H1 (cell line): ENCODE measurements around the gene LEFTY2. TPM values are rescaled to one million over a fixed set of nuclear protein-coding genes. Genes with fewer than 3 reads are reported as not detected.

Experiments
- CEBPB ChIP-seq: IDR thresholded peaks from 2 replicates; pipeline ENCODE4 v1.6.1; 2012; ENCODE audit warnings: low read depth, low read length
- CHD1 ChIP-seq: IDR thresholded peaks from 2 replicates; pipeline ENCODE4 v1.6.1; 2012; ENCODE audit warnings: low read depth, low read length, improper control_type of control experiment
- CTBP2 ChIP-seq: IDR thresholded peaks from 2 replicates; pipeline ENCODE4 v1.7.0; 2011; ENCODE audit warnings: borderline replicate concordance, mild to moderate bottlenecking, moderate library complexity, mixed read lengths, low read length; ENCODE audit not compliant: insufficient read depth, insufficient read length
- MAFK ChIP-seq: IDR thresholded peaks from 2 replicates; pipeline ENCODE4 v1.6.1; 2012; ENCODE audit warnings: low read depth, mild to moderate bottlenecking, improper control_type of control experiment, low read length
- NANOG ChIP-seq: IDR thresholded peaks from 2 replicates; pipeline ENCODE4 v1.6.1; 2011; ENCODE audit warnings: low read length, low read depth, mild to moderate bottlenecking, inconsistent platforms; ENCODE audit not compliant: insufficient read depth, poor library complexity, severe bottlenecking
- SIN3A ChIP-seq, 2 experiments: IDR thresholded peaks in 1 of 2; conservative IDR thresholded peaks in 1 of 2; 2 replicates each; pipeline ENCODE4 v1.6.1; 2011 to 2012; ENCODE audit warnings: low read length in 2 of 2, improper control_type of control experiment in 1 of 2, low read depth in 1 of 2, mild to moderate bottlenecking in 1 of 2
- SP4 ChIP-seq: IDR thresholded peaks from 2 replicates; pipeline ENCODE4 v1.6.1; 2012; ENCODE audit warnings: low read length, inconsistent platforms
- SRF ChIP-seq: IDR thresholded peaks from 2 replicates; pipeline ENCODE4 v1.6.1; 2011; ENCODE audit warnings: mild to moderate bottlenecking, low read depth, low read length, moderate library complexity
- TBP ChIP-seq: IDR thresholded peaks from 2 replicates; pipeline ENCODE4 v1.6.1; 2011; ENCODE audit warnings: low read depth, low read length, improper control_type of control experiment
- TCF12 ChIP-seq: IDR thresholded peaks from 2 replicates; pipeline ENCODE4 v1.6.1; 2011; ENCODE audit warnings: low read depth, mild to moderate bottlenecking, low read length
- polyA plus RNA-seq, 7 experiments: library from polyadenylated mRNA; depleted of rRNA in 3 of 7; stranded (reverse) in 5 of 7; unstranded in 2 of 7; fragments of >200 nt in 5 of 7; fragments of 200-250 nt in 2 of 7; gene quantifications; 1 replicate in 5 of 7; 2 replicates in 1 of 7; 4 replicates in 1 of 7; pipeline versions ENCODE4 v1.2.1 to v1.2.3, GENCODE V29; 2011 to 2013; ENCODE audit warnings: missing spikeins in 2 of 7, mixed read lengths in 2 of 7
- total RNA-seq: library from RNA; stranded (reverse); fragmentation: NEBNext Ultra II Directional; extraction: Animal tissue kit (Norgen Biotek cat#: 25700); gene quantifications from 2 replicates; pipeline ENCODE4 v1.2.1, GENCODE V29; 2021
- TF ChIP-seq, protein P1 (sequence below): IDR thresholded peaks from 2 replicates; pipeline ENCODE4 v1.6.1; 2012; ENCODE audit warnings: inconsistent platforms
- TF ChIP-seq, protein P2 (sequence below), 3 experiments: IDR thresholded peaks; 1 replicate in 2 of 3; 2 replicates in 1 of 3; pipeline versions ENCODE4 v1.5.1 to v1.6.1; 2011; ENCODE audit warnings: low read length in 3 of 3, mild to moderate bottlenecking in 3 of 3, inconsistent platforms in 2 of 3, low read depth in 1 of 3, moderate library complexity in 1 of 3; ENCODE audit not compliant: insufficient read depth in 1 of 3; ENCODE audit errors: control extremely low read depth in 1 of 3

The LEFTY2 gene
- total and polyA plus RNA-seq, 2 of the 8 experiments (the other 6 are each of a cell fraction or from before 2014, with no cell fraction given), result 2.6 to 4.3 TPM

DNA sequence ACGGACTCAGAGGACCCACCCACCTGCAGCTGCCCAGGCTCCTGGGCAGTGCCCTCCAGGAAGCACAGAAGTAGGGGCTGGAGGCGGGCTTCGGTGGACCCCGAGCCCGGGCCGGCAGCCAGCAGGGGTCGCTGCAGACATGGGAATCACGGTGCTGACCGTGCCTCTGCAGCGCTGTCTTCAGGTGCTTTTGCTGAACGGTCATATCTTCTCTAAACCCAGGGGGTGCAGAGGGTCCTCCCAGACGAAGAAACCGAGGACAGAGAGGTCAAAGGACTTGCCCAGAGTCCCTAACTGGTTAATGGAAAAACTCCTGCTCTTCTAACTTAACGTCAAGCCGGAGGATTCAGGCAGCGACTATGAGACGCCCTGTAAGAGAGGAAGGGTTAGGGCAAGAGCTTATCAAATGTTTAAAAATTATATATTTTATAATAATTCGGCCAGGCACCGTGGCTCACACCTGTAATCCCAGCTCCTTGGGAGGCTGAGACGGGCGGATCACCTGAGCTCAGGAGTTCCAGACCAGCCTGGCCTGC lies 21.5 kb upstream of the LEFTY2 start (continued):
- TF ChIP-seq CTBP2 (peak; percentile 54), CHD1 (no peak), SP4 (no peak), TCF12 (no peak), TBP (no peak), SRF (no peak), MAFK (no peak), SIN3A (conservative IDR thresholded peaks at IDR 0.05 in 1 of 2, IDR thresholded peaks at IDR 0.05 in 1 of 2; ENCODE audit: low read depth in 1 of 2, low read length in 2 of 2) (no peak), CEBPB (no peak), NANOG (no peak)
- TF ChIP-seq, protein P1, sequence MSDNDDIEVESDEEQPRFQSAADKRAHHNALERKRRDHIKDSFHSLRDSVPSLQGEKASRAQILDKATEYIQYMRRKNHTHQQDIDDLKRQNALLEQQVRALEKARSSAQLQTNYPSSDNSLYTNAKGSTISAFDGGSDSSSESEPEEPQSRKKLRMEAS, result no peak; the same call in 1 of the 2 replicates
- TF ChIP-seq, protein P2, sequence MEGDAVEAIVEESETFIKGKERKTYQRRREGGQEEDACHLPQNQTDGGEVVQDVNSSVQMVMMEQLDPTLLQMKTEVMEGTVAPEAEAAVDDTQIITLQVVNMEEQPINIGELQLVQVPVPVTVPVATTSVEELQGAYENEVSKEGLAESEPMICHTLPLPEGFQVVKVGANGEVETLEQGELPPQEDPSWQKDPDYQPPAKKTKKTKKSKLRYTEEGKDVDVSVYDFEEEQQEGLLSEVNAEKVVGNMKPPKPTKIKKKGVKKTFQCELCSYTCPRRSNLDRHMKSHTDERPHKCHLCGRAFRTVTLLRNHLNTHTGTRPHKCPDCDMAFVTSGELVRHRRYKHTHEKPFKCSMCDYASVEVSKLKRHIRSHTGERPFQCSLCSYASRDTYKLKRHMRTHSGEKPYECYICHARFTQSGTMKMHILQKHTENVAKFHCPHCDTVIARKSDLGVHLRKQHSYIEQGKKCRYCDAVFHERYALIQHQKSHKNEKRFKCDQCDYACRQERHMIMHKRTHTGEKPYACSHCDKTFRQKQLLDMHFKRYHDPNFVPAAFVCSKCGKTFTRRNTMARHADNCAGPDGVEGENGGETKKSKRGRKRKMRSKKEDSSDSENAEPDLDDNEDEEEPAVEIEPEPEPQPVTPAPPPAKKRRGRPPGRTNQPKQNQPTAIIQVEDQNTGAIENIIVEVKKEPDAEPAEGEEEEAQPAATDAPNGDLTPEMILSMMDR (IDR thresholded peaks at IDR 0.05; ENCODE audit: control extremely low read depth in 1 of 3, insufficient read depth in 1 of 3, low read depth in 1 of 3, low read length in 3 of 3), result peak; percentile 93 to 98 (median 96)
- TF ChIP-seq, all 59 proteins: peak for 3
